Esophagus squamous epithelium (tissue), 5 donors: ENCODE results near the gene RBM20. TPM values are rescaled to one million over a fixed set of nuclear protein-coding genes. Genes with fewer than 3 reads are reported as not detected.
"Not testable (repeated sequence)": the region's sequence is repeated elsewhere in the genome, so short reads cannot be mapped to it uniquely, and the experiment has no call there.

Experiments used
- DNase-seq: peaks from one replicate; lab custom pipeline; 2025; lab: John Stamatoyannopoulos, UW
- H3K27ac ChIP-seq, 4 donors: fragments of 200-600 bp; sonication (generic); one replicate each; pipeline ENCODE4 v1.5.1; 2016 to 2019; ENCODE audit warnings: mild to moderate bottlenecking in 1 of 4
- H3K27me3 ChIP-seq, 4 donors: fragments of 200-600 bp; sonication (generic); 1 replicate in 3 of 4; 2 replicates in 1 of 4; pipeline versions ENCODE4 v1.5.1 to v1.6.0; 2017 to 2021; ENCODE audit warnings: antibody characterized with exemption in 1 of 4
- H3K36me3 ChIP-seq, 3 donors: fragments of 200-600 bp; sonication (generic); one replicate each; pipeline ENCODE4 v1.5.1; 2016 to 2019
- H3K4me1 ChIP-seq, 3 donors: fragments of 200-600 bp; sonication (generic); one replicate each; pipeline ENCODE4 v1.5.1; 2017 to 2019
- H3K4me3 ChIP-seq, 4 donors: fragments of 200-600 bp; sonication (generic); 1 replicate in 3 of 4; 2 replicates in 1 of 4; pipeline ENCODE4 v1.5.1; 2016 to 2019; ENCODE audit warnings: mild to moderate bottlenecking in 2 of 4, moderate library complexity in 1 of 4
- H3K9me3 ChIP-seq, 3 donors: fragments of 200-600 bp; sonication (generic); one replicate each; pipeline ENCODE4 v1.5.1; 2016 to 2019
- CTCF ChIP-seq, 6 experiments: fragments of 450-650 bp in 4 of 6; fragments of 200-600 bp in 2 of 6; sonication (generic) in 2 of 6; IDR thresholded peaks; one replicate each; pipeline ENCODE4 v1.5.1; 2016 to 2019; ENCODE audit warnings: antibody characterized with exemption in 6 of 6, mild to moderate bottlenecking in 4 of 6, moderate library complexity in 4 of 6
- POLR2A ChIP-seq, 4 donors: fragments of 450-650 bp; IDR thresholded peaks; one replicate each; pipeline ENCODE4 v1.6.1; 2017; ENCODE audit warnings: antibody characterized with exemption in 4 of 4, mild to moderate bottlenecking in 4 of 4, moderate library complexity in 3 of 4
- WGBS, 2 donors: methylation state at CpG; one replicate each; pipeline ENCODE4 v1.1.5; 2018; 5-methylcytosine and 5-hydroxymethylcytosine counted together
- intact Hi-C: fragments of 100-400 bp; cut with DNase I; formaldehyde crosslinking; loops from one replicate; pipeline ENCODE4 v1.15.0; 2022
- total RNA-seq, 4 donors: library from RNA; depleted of rRNA; stranded (reverse); fragments of >200 nt; gene quantifications; one replicate each; pipeline ENCODE4 v1.1.0, GENCODE V29; 2016
- donor health status: DM: yes; HTN: yes; CAD: no.

RBM20 gene
- total RNA-seq, 4 donors from 2014 or later: 2.1 to 10.3 (median 3.7) TPM

- no peaks in the 10 kb centered on the region for H3K9me3 ChIP-seq
- no peak overlapping the region for H3K27ac ChIP-seq
- no peak for DNase-seq
- TF ChIP-seq POLR2A (IDR thresholded peaks at IDR 0.05) (no peak), CTCF (IDR thresholded peaks at IDR 0.05) (no peak)
- peaks cover 9 to 20% (median 19%) of the 10 kb centered on the region in 3 donors for H3K4me1 ChIP-seq
- H3K4me3 ChIP-seq: no peak overlapping the region
- 77 to 78% methylated on average over 5 of the region's 5 CpGs for WGBS, 2 donors
- H3K36me3 ChIP-seq: no peaks in the 10 kb centered on the region
- intact Hi-C loops: no loop called here
- no peaks in the 10 kb centered on the region for H3K27me3 ChIP-seq
Observed at GRCh38 chr10:110762849-110763211, 118.7 kb downstream of the RBM20 start.

- Histone ChIP-seq H3K4me1 (peaks cover under 1 to 8% (median 8%) of the 10 kb centered on the region in 3 donors), H3K9me3 (no peaks in the 10 kb centered on the region), H3K27ac (no peak overlapping the region), H3K4me3 (no peak overlapping the region), H3K36me3 (no peaks in the 10 kb centered on the region), H3K27me3 (no peaks in the 10 kb centered on the region)
- no peak for DNase-seq
- 78 to 87% methylated on average over 9 to 10 of the region's 12 CpGs for WGBS, 2 donors
- TF ChIP-seq CTCF (IDR thresholded peaks at IDR 0.05) (no peak), POLR2A (IDR thresholded peaks at IDR 0.05) (no peak)
- intact Hi-C loops: no loop called here
Observed at GRCh38 chr10:110764378-110764777, 120.2 kb downstream of the RBM20 start.

- Histone ChIP-seq H3K27ac (no peak overlapping the region), H3K27me3 (no peaks in the 10 kb centered on the region), H3K4me3 (no peak overlapping the region), H3K9me3 (no peaks in the 10 kb centered on the region), H3K36me3 (no peaks in the 10 kb centered on the region), H3K4me1 (peaks cover 0 to 2% (median 2%) of the 10 kb centered on the region in 3 donors)
- no peak for DNase-seq
- 74 to 79% methylated on average over 13 of the region's 13 CpGs for WGBS, 2 donors
- TF ChIP-seq POLR2A (IDR thresholded peaks at IDR 0.05) (no peak), CTCF (IDR thresholded peaks at IDR 0.05) (no peak)
- intact Hi-C loops: no loop called here
Observed at GRCh38 chr10:110764793-110765512, 120.8 kb downstream of the RBM20 start.

GRCh38 chr10:110765513-110766319 is 121.6 kb downstream of the RBM20 start:
- H3K4me3 ChIP-seq: no peak overlapping the region
- intact Hi-C loops: no loop called here
- no peaks in the 10 kb centered on the region for H3K4me1 ChIP-seq
- no peaks in the 10 kb centered on the region for H3K9me3 ChIP-seq
- no peaks in the 10 kb centered on the region for H3K36me3 ChIP-seq
- H3K27me3 ChIP-seq: no peaks in the 10 kb centered on the region
- no peak for TF ChIP-seq POLR2A (IDR thresholded peaks at IDR 0.05)
- TF ChIP-seq CTCF (IDR thresholded peaks at IDR 0.05): no peak
- H3K27ac ChIP-seq: no peak overlapping the region
- no peak for DNase-seq
- whole genome bisulfite sequencing, 2 donors: 84 to 85% methylated on average over 8 of the region's 8 CpGs

- DNase-seq, intact Hi-C loops: not testable (repeated sequence)
Observed at GRCh38 chr10:110767601-110768000, 123.5 kb downstream of the RBM20 start.

More at GRCh38 chr10:110767601-110768000, 123.5 kb downstream of the RBM20 start:
- not testable (repeated sequence) for H3K27ac ChIP-seq, H3K9me3 ChIP-seq, H3K36me3 ChIP-seq, H3K4me1 ChIP-seq, H3K27me3 ChIP-seq, H3K4me3 ChIP-seq
- WGBS, 2 donors: no CpG with 5 or more reads among the region's 29 CpGs
